HG03108 (cell line): ENCODE data around the gene DOCK8.

Source experiments
- ATAC-seq: cut with Tn5 transposase; IDR thresholded peaks from one replicate; pipeline ENCODE4 v1.9.1; 2021; ENCODE audit warnings: moderate library complexity; ENCODE audit not compliant: unreplicated experiment

DOCK8 gene

DNA sequence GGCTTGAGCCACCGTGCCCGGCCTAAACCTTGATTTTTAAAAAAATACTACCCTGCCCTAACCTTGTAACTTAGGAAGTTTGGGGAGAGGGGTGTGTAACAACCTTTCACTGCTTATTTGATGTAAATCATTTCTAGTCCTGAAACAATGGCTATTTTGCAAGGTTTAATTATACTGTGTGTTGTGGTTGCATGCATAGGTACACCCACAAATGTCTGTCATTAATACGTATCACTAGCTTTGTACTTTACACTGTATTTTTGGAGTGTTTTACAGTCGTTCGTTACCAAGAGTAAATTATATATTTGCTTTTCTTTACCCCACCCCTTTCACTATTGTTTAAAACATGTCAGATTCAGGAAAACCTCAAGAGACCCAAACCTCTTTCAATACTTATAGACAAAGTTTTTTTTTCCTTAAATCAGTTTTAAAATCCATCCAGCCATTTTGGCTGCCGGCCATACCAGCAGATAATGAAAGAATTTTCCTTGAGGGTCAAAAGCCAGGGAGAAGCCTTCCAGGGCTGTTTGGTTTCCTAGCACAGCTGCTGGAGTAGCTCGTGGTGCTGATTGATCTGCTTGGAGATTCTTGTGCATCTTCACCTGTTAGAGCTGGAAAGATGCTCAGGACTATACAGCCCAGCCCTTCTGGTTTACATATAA lies 50.7 kb downstream of the DOCK8 start:
- ATAC-seq: no peak

DNA sequence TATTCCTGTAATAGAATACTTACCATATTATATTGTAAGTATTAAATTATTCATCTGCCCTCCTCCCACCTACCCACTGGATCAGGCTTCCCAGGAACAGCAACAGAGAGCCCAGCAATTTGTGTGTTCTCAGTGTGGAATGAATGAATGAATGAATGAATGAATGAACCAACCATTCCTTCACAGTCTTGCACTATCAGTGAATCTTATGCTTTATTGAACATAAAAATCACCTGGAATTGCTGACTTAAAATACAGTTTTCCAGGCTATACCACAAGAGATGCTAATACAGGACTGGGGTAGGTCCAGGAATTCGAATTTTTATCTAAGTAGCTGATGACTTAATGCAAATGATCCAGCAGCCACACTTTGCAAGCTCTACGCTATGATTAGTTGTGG lies 51.6 kb downstream of the DOCK8 start:
- no peak for ATAC-seq

DNA sequence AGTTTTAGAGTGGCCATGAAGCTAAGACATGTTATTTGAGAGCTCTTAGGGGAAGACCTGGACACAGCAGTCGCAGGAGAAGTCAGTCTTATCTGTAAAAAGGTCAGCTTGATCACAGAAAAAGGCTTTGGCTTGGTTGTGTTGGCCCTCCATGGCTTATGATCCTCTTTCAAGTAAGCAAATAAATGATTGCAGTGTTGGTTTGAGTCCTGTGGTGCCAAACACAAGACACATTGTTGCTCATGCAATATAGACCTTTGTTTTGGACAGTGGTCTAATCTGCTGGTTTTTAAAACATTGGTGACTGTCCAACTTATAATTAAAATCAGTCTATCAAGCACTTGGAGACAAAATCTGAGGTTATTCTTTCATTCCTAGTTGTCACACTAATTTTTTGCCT lies 54.0 kb downstream of the DOCK8 start:
- no peak for ATAC-seq

DNA sequence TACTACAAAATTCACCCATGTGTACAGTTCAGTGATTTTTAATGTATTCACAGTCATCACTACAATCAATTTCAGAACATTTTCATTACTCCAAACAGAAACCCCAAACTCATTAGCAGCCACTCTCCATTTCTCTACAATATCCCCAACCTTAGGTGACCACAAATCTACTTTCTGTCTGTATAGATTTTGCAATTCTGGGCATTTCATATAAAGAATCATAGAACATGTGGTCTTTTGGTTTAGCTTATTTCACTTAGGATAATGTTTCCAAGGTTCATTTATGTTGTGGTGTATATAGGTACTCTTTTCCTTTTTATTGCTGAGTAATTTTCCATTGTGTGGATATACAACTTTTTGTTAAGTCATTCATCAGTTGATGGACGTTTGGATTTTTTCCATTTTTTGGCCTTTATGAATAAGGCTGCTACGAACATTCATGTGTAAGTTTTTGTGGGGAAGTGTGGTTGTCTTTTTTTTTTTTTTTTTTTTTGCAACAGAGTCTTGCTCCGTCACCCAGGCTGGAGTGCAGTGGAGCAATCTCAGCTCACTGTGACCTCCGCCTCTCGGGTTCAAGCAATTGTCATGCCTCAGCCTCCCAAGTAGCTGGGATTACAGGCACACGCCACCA lies 54.5 kb downstream of the DOCK8 start:
- no peak for ATAC-seq

DNA sequence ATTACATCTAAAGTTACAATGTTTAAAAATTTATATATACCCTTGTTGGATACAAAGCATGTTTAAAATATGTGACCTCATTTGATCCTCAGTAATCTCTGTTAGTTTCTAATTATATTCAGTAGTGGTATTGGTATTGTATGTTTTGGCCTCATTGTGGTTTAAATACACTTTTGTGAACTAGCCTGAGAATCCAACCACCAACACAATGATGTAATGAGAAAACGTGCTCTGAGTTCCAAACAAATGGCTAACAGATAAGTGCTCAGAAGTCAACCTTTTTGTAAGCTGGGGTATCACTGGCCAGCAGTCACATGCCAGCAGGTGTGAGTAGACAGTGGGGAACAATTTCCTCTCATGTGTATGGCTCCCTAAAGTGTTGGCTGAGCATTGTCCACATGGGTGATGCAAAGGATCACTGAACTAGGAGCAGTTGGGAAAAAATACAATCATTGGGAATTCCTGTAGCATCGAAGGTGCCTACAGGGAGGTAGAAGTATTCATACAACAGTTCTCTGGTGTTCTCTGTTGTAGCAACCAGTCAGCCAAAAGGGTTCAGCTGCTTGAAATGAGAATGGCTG lies 56.1 kb downstream of the DOCK8 start:
- no peak for ATAC-seq

DNA sequence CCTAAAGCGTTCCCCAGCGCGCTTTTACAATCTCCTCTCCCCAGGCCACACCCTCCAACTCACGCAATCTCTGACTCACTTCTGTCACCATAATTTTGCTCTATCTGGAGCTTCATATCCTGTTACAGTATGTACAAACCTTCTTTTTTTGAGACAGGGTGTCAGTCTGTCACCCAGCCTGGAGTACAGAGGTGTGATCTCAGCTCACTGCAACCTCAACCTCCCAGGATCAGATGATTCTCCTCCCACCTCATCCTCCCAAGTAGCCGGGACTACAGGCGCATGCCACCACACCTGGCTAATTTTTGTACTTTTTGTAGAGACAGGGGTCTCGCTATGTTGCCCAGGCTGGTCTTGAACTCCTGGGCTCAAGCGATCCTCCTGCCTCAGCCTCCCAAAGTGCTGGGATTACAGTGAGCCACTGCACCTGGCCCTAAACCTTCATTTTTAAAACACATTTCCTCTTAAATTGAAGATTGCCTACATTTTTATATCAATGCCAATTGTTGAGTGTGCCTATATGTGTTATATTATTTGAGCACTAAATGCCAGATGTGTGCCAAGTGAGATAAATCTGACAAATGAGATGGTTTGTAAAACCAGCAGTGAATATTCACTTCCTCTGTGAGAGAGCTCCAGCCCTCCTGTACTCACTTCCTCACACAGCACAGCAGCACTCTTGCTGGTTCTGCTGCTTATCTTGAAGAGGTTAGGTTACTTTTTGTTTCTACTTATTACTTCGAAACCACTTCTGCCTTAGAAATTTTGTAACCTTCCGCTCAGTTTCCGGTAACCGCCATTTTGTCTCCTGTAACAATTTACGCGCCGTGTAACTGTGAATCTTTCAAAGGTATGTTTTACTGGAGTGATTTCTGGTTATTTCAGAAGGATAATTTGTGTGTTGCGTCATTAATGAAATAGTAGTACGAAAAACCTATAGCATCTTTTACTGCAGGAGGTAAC lies 57.9 kb downstream of the DOCK8 start:
- peak; percentile 96 for ATAC-seq

DNA sequence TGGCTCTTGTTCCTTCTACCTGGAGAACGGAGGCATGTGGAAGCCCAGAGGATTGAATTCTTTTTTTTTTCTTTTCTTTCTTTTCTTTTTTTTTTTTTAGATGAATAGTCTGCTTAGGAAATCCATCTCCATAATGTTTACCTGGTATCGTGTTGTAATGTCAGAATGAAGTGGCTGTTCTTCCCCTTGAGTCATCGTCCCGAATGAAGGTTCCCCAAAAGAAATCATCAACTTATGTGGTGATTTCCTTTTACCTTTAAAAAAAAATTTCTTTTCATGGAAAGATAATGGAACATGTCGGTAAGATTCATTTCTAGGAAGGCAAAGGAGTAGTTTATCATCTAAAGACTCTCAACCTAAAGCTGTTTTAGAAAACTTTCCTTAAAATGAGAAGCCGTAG lies 59.7 kb downstream of the DOCK8 start:
- ATAC-seq: no peak

DNA sequence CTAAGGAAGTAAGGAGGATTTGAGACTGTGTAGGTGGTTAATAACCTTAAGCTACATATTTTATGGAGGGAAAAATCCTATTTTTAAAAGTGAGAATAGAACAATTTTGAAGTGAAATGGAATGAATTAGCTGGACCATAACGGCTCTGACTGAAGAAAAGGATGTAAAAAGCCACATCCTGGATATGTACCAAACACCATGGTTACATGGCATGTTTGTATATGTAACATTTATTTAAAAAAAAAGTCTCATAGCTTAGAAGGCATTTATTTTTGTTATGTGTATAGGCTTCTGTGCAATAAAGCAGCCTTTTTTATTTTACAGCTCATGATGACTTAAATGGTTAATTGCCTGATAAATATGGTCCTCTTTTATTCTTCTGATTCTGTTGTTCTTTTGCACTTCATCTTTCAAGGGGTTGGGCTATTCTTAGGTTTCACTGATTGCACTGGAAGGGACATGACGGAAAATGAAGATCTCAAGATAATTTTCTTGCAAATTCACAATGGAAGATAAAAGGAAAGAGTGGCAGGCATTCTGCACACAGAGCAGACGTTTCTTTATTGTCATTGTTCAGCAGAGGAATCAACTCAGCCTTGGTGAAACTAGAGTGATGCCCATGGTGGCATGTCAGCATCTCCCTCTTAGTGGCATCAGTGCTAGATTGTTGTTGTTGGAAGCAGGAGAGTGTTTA lies 63.1 kb downstream of the DOCK8 start:
- no peak for ATAC-seq

DNA sequence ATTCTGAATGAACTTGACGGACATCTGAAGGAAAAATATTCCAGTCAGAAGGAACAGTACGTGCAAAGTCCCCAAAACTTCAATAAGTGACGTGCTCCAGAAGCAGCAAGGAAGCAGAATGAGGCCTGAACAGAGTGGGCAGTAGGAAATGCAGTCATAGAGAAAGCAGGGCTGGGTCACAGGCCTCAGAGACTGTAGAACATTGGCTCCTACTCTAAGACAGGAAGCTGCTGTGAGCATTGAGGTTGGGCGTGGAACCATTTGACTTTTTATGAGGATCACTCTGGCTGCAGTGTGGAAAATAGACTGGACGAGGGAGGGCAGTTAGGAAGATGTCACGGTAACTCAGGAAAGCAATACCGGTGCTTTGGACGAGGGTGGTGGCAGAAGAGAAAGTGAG lies 64.0 kb downstream of the DOCK8 start:
- peak; percentile 57 for ATAC-seq

DNA sequence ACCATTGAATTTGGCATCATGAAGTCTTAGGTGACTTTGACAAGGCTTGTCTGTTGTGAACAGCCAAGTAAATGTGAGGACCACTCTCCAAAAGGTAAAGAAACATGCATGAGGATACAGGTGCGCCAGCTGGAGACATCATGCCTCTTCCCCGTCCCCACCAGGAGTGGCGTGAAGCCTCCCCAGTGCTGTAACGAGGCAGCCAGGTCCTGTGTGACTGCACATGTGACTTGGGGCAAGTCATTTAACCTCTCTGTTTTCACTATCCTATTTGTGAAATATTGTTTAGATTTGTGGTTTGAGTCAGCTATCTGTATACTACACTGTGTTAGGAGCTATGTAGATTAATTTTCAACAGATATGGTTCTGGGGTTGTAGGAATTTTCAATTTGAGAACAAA lies 65.0 kb downstream of the DOCK8 start:
- ATAC-seq: no peak

DNA sequence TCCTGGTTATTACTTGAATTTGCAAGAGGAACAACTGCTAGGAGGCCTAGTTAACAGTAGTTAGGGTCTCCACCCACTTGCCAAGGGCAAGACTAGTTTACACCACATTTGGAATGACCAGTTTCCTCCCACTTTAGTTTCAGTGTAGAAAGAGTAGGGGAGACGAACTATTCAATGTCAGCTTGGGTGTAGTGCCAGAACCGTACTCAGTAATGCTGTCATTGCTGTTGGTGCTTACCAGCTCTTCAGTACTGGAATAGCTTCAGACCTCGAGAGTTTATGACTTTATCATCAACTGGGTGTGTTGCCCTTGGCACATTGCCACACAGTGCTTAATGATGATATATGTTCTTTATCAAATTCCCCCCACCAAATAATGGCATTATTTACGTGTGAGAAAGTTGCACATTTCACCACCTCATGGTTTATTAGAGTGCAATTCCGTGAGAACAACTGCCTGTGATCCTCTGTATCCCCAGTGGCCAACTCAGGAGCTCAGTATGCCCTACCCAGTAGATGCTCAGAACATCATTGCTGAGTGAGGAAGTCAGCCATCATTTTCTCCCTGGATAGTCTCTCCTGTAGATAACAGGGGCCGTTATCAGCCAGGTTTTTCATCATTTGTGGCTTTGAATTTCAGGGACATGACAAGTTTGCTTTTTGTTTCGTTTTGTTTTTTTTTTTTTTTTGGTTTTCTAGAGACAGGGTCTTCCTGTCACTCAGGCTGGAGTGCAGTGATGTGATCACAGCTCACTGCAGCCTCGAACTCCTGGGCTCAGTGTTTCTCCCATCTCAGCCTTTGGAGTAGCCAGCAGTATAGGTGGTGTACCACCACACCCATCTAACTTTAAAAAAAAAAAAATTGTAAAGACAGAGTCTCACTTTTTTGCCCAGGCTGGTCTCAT lies 67.3 kb downstream of the DOCK8 start:
- ATAC-seq: no peak

DNA sequence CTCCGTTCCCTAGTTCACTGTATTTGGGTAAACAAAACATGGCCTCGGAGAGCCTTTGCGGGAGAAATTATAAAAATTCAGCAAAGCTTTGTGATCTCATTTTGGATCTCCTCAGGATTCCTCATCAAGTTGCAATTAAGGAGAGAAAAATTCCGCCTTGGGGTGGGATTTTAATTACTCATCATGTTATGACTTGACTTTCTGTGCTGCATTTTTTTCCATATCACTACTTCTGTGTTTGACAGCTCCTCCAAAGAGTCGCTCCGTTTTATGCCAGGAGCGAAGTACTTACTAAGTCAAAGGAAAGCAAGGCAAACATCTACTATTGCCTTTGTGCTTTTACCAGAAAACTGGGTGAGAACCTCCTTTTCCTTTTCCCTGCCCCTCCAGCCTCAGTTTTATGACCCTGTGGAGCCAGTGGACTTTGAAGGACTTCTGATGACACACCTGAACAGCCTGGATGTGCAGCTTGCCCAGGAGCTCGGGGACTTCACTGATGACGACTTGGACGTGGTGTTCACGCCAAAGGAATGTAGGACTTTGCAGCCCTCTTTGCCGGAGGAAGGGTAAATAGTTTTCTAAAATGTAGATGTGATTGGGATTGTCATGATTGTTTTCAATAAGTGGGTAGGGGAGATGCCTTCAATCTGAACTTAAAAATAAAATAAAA lies 71.5 kb downstream of the DOCK8 start:
- ATAC-seq: no peak

DNA sequence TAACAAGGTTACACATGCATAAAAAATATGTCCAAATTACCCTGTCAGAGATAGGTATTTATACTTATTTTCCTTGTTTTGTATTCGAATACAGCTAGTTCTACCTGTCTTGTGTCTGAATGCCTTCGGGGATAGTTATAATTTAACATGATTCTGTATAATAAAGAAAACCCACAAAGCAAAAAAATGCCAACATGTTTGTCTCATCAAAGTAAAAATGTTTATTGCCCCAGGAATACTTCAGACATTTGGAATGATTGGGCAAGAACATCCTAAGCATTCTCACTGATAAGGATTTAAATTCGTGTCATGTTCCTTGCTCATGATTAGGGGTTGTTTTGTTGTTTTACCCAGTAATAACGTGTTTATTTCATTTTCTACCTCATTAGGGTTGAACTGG lies 74.5 kb downstream of the DOCK8 start:
- ATAC-seq: no peak

DNA sequence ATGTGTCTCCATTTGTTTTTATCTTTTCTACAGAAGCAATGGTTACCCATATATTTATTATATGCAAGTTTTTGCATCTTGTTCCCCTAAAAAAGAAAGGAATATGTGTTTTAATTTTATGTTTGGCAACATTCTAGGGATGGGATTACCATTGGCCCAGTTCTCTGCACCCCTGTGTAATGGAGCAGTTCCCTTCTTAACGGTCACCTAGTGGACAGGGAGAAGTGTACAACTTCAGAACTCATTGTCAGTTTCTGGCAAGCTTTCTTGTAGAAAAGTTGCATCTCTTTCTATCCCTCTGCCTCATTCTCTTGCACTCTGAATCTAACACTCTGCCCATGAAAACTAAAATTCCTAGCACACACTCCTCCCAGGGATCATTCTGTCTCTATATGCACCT lies 78.2 kb downstream of the DOCK8 start:
- ATAC-seq: no peak

DNA sequence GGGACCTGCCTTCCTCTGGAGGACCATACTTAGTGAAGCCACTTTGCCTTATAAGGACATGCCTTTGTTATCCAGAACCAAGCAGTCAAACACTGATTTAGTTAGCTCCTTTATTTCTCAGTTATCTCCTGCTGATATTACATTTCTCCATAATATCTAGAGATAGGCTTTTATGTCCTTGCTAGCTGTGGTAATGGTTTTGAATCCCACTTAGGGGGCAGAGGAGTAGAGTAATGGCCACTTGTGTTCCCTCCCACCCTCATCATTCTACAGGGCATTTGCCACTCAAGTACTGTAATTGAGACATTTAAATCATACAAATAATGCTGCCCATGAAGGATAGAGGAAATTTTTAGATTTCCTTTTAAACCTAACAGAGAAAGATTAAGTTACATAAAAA lies 80.9 kb downstream of the DOCK8 start:
- ATAC-seq: no peak

DNA sequence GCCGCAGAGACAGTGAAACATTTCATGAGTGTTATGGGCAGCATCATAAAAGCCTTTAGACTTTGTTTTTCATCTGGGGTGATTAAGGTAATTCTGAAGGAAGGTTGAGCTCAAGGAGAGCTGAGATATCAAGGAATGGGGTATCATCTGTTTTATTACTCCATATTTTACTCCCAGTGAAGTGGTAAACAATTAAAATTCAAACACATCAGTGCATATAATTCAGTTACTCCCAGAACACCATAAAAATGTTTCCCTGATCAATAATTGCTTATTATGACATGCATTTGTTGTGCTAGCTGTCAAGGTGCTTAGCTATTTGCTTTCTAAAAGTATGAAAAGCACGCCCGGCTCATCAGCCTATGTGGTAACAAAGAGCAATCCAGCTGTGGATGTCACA lies 81.7 kb downstream of the DOCK8 start:
- ATAC-seq: no peak

DNA sequence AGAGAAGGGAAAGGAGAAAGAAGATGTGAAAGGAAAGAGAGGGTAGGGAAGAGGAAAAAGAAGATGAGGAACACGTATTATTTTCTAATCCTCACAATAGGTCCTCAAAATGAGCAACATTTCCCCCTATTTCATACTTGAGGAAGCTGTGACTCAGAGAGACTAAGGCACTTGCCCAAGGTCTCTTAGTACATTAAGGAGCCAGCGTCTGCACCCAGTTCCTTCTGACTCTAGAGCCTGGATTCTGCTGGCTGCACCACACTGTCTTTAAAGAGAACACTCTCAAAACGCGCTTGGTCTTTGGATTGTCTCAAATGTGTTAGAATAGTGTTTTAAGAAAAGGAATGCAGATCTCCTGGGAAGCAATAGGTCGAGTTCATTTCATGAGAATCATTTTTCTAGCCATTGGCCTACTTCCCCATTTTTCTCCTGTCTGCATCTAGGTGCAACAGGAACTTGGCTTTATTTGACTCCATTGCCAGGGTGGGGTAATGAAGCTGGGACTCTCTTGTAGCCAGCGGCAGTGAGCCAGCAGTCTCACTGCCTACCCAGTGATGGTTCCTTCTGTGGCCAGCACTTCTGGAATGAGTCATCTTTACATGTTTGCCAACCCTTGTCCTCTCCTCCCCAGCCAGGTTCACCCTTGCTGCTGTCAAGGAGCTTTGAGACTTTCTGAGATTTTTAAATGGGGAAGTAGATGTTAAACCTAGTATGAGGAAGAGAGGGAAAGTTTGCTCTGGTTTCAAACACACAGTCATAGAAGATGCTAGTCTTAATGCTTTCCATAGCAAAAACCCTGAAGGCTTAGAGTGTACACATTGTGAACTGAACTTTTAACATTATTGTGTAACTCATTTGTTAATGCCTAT lies 82.7 kb downstream of the DOCK8 start:
- peak; percentile 96 for ATAC-seq

DNA sequence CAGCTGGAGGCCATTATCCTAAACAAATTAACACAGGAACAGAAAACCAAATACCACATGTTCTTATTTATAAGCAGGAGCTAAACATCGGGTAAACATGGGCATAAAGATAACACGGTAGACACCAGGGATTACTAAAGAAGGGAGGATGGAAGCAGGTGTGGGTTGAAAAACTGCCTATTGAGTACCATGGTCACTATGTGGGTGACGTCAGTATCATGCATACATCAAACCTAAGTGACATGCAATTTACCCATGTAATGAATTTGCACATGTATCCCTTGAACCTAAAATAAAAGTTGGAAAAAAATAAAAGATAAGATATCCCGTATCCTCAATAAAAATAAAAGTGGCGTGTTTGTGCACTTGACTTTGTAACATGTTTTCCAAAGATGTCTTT lies 88.8 kb downstream of the DOCK8 start:
- ATAC-seq: no peak
